GM12878 (cell line): ENCODE results near the gene ZNF768. TPM values are rescaled to one million over a fixed set of nuclear protein-coding genes. Genes with fewer than 3 reads are reported as not detected.

Source experiments
- ASH2L ChIP-seq: fragments of 300-600, 200-600 bp; sonication (generic); IDR thresholded peaks from 2 replicates; pipeline ENCODE4 v1.6.1; 2017; ENCODE audit warnings: low read depth, mild to moderate bottlenecking, borderline replicate concordance
- EP300 ChIP-seq, 2 experiments: fragments of 150-350 bp in 1 of 2; IDR thresholded peaks; 2 replicates each; pipeline ENCODE4 v1.6.1; 2011 to 2012; ENCODE audit warnings: low read depth in 2 of 2, low read length in 2 of 2, borderline replicate concordance in 1 of 2, improper control_type of control experiment in 1 of 2, inconsistent platforms in 1 of 2; ENCODE audit not compliant: control insufficient read depth in 1 of 2
- JUNB ChIP-seq: IDR thresholded peaks from 2 replicates; pipeline ENCODE4 v1.6.1; 2016; ENCODE audit warnings: antibody characterized with exemption, mild to moderate bottlenecking
- JUND ChIP-seq: IDR thresholded peaks from 2 replicates; pipeline ENCODE4 v1.6.1; 2012; ENCODE audit warnings: low read depth, mild to moderate bottlenecking, low read length, improper control_type of control experiment, moderate library complexity
- MEF2A ChIP-seq: IDR thresholded peaks from 2 replicates; pipeline ENCODE4 v1.6.1; 2011; ENCODE audit warnings: low read depth, mild to moderate bottlenecking, low read length, moderate library complexity; ENCODE audit not compliant: insufficient read depth
- RAD51 ChIP-seq: fragments of 450-650 bp; IDR thresholded peaks from 2 replicates; pipeline ENCODE4 v1.6.1; 2016; ENCODE audit warnings: moderate library complexity, mild to moderate bottlenecking, inconsistent platforms
- RFX5 ChIP-seq: IDR thresholded peaks from 2 replicates; pipeline ENCODE4 v1.6.1; 2011; ENCODE audit warnings: low read depth, low read length, improper control_type of control experiment
- SREBF1 ChIP-seq: IDR thresholded peaks from 2 replicates; pipeline ENCODE4 v1.6.1; 2012; ENCODE audit warnings: mild to moderate bottlenecking, low read length
- SUPT20H ChIP-seq: IDR thresholded peaks from 2 replicates; pipeline ENCODE4 v1.6.1; 2011; ENCODE audit warnings: low read depth, mild to moderate bottlenecking, low read length, moderate library complexity, borderline replicate concordance; ENCODE audit not compliant: control insufficient read depth
- ZNF217 ChIP-seq: fragments of 450-650 bp; IDR thresholded peaks from 2 replicates; pipeline ENCODE4 v1.6.1; 2017; ENCODE audit warnings: antibody characterized with exemption, mild to moderate bottlenecking
- ZNF24 ChIP-seq: fragments of 450-650 bp; IDR thresholded peaks from 2 replicates; pipeline ENCODE4 v1.6.1; 2017; ENCODE audit warnings: antibody characterized with exemption, mild to moderate bottlenecking
- polyA plus RNA-seq, 11 experiments: library from polyadenylated mRNA; depleted of rRNA in 4 of 11; unstranded in 6 of 11; stranded (reverse) in 5 of 11; fragments of >200 nt; fragmentation: Nextera tagmentation in 4 of 11; fragmentation: Illumina TruSeq in 1 of 11; extraction: Ambion mirVana in 4 of 11; extraction: Trizol in 1 of 11; gene quantifications; 1 replicate in 1 of 11; 2 replicates in 10 of 11; pipeline versions ENCODE4 v1.2.1 to v1.2.3, GENCODE V29; 2011 to 2016; ENCODE audit warnings: inconsistent platforms in 2 of 11, missing spikeins in 2 of 11, low read depth in 1 of 11
- total RNA-seq, 4 experiments: library from RNA; depleted of rRNA in 3 of 4; stranded (reverse); fragments of >200 nt in 3 of 4; fragmentation: Illumina TruSeq in 1 of 4; extraction: Trizol in 1 of 4; gene quantifications; 2 replicates each; pipeline versions ENCODE4 v1.2.1 to v1.2.3, GENCODE V29; 2013 to 2021
- TF ChIP-seq, protein P1 (sequence below): IDR thresholded peaks from 2 replicates; pipeline ENCODE4 v1.6.1; 2012; ENCODE audit warnings: improper control_type of control experiment, low read depth, low read length; ENCODE audit not compliant: insufficient replicate concordance
- TF ChIP-seq, protein P2 (sequence below): IDR thresholded peaks from 2 replicates; pipeline ENCODE4 v1.6.1; 2012; ENCODE audit warnings: low read depth, low read length, improper control_type of control experiment
- TF ChIP-seq, protein P3 (sequence below): fragments of 450-650 bp; IDR thresholded peaks from 2 replicates; pipeline ENCODE4 v1.6.1; 2016; ENCODE audit warnings: mild to moderate bottlenecking

The ZNF768 gene
- total and polyA plus RNA-seq, 10 of the 15 experiments (the other 5 are each of a cell fraction or from before 2014, with no cell fraction given): 0.05 to 23.1 (median 9.1) TPM

DNA sequence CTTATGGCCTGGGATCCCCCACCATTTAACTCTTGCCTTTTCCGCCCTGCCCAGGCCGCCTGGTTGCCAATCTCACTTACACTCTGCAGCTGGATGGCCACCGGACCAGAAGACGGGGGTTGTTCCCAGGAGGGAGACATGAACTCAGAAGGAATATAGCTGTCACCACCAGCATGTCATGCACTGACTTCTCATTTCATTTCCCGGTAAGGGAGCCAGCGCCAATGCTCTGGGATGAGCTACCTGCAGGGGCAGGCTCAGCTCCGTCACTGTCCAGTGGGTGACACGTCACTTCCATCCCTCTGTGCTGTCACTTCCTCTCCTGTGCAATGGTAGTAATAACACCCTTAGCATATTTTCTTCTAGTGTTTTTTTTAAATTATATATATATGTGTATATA, 27.1 kb downstream of the ZNF768 start (continued):
- TF ChIP-seq EP300 (IDR thresholded peaks at IDR 0.05; ENCODE audit: borderline replicate concordance in 1 of 2, control insufficient read depth in 1 of 2, low read depth in 2 of 2, low read length in 2 of 2): no peak
- TF ChIP-seq SREBF1: no peak
- TF ChIP-seq JUNB: no peak
- no peak for TF ChIP-seq RFX5
- no peak for TF ChIP-seq SUPT20H
- TF ChIP-seq, protein P1, sequence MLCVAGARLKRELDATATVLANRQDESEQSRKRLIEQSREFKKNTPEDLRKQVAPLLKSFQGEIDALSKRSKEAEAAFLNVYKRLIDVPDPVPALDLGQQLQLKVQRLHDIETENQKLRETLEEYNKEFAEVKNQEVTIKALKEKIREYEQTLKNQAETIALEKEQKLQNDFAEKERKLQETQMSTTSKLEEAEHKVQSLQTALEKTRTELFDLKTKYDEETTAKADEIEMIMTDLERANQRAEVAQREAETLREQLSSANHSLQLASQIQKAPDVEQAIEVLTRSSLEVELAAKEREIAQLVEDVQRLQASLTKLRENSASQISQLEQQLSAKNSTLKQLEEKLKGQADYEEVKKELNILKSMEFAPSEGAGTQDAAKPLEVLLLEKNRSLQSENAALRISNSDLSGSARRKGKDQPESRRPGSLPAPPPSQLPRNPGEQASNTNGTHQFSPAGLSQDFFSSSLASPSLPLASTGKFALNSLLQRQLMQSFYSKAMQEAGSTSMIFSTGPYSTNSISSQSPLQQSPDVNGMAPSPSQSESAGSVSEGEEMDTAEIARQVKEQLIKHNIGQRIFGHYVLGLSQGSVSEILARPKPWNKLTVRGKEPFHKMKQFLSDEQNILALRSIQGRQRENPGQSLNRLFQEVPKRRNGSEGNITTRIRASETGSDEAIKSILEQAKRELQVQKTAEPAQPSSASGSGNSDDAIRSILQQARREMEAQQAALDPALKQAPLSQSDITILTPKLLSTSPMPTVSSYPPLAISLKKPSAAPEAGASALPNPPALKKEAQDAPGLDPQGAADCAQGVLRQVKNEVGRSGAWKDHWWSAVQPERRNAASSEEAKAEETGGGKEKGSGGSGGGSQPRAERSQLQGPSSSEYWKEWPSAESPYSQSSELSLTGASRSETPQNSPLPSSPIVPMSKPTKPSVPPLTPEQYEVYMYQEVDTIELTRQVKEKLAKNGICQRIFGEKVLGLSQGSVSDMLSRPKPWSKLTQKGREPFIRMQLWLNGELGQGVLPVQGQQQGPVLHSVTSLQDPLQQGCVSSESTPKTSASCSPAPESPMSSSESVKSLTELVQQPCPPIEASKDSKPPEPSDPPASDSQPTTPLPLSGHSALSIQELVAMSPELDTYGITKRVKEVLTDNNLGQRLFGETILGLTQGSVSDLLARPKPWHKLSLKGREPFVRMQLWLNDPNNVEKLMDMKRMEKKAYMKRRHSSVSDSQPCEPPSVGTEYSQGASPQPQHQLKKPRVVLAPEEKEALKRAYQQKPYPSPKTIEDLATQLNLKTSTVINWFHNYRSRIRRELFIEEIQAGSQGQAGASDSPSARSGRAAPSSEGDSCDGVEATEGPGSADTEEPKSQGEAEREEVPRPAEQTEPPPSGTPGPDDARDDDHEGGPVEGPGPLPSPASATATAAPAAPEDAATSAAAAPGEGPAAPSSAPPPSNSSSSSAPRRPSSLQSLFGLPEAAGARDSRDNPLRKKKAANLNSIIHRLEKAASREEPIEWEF: no peak
- no peak for TF ChIP-seq ZNF217
- no peak for TF ChIP-seq MEF2A
- TF ChIP-seq RAD51: no peak
- TF ChIP-seq, protein P2, sequence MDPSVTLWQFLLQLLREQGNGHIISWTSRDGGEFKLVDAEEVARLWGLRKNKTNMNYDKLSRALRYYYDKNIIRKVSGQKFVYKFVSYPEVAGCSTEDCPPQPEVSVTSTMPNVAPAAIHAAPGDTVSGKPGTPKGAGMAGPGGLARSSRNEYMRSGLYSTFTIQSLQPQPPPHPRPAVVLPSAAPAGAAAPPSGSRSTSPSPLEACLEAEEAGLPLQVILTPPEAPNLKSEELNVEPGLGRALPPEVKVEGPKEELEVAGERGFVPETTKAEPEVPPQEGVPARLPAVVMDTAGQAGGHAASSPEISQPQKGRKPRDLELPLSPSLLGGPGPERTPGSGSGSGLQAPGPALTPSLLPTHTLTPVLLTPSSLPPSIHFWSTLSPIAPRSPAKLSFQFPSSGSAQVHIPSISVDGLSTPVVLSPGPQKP: no peak
- TF ChIP-seq, protein P3, sequence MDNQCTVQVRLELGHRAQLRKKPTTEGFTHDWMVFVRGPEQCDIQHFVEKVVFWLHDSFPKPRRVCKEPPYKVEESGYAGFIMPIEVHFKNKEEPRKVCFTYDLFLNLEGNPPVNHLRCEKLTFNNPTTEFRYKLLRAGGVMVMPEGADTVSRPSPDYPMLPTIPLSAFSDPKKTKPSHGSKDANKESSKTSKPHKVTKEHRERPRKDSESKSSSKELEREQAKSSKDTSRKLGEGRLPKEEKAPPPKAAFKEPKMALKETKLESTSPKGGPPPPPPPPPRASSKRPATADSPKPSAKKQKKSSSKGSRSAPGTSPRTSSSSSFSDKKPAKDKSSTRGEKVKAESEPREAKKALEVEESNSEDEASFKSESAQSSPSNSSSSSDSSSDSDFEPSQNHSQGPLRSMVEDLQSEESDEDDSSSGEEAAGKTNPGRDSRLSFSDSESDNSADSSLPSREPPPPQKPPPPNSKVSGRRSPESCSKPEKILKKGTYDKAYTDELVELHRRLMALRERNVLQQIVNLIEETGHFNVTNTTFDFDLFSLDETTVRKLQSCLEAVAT: no peak
- no peak for TF ChIP-seq ASH2L
- TF ChIP-seq JUND: no peak
- no peak for TF ChIP-seq ZNF24
